ENCODE results near the gene GIPC2.
"Not testable (repeated sequence)": the region's sequence is repeated elsewhere in the genome, so short reads cannot be mapped to it uniquely, and the experiment has no call there.

GIPC2 gene

DNA sequence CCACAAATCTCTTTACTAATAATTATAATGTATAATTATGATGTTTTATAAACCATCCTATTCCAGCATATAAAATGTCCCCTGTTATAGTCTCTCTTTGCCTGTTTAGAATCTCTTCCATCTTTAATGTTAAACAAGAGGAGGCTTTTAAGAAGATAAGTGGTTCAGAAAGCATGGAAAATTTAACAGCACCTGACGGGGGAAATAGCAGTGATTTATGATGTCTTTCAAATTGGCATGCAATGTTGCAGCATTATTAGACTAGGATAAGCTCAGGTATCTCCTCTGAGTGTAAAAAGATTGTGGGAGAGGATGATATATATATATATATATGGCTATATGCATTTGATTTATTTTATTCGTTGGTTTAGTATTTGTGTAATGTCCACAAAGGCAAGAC lies 24.4 kb downstream of the GIPC2 start:
- DNase-seq: no peak

DNA sequence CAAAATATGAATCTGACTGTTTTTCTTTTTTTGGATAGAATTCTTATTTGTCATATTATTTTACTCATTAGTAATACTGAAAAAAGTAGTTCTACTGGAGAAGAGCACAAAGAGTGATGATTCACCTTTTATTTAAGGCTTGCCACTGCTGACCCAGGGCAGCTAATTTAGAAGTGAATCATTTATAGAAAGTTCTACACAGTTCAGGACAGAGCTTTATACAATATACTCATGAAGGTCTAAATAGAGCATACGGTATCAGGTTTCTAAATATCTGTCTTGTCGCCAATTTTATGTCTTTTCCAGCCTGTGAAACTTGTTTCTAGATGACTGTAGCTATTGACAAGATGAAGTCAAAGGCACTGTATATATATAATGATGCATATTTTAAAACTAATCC lies 25.0 kb downstream of the GIPC2 start:
- peak; percentile 94 for DNase-seq

DNA sequence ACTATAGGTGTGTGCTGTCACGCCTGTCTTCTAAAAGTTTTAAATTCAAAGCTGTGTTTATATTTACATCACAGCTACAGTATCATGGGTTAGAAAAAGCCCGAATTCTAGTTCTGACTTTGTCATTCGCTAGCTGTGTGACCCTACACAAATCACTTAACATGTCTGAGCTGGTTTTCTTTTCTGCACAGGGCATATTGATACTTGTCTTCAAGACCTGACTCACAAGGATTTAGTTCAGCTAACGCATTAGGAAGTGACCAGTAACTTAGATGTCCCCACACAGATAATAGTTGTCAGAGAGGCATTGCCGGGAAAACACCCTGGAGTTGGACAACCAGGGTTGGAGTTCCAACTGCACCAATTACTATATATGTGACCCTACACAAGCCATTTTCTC lies 25.9 kb downstream of the GIPC2 start:
- no peak for DNase-seq

DNA sequence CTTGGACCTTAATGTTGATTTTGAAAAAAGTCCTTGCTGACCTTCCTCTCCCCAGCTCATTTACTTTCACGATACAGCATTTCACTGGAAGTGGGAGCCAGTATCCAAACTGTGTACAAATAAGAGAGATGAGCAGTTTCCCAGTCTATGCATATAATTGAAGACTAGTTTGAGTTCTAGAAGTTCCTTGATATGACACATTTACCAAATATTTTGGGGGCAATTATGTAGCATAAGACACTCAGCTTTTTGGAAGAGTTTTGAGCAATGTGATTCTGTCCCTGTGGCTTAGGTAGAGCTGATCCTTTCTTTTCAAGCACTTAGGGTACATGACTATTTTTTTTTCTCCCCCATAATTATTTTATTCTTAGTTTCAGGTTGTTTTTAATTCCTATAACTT lies 26.4 kb downstream of the GIPC2 start:
- peak; percentile 65 for DNase-seq

DNA sequence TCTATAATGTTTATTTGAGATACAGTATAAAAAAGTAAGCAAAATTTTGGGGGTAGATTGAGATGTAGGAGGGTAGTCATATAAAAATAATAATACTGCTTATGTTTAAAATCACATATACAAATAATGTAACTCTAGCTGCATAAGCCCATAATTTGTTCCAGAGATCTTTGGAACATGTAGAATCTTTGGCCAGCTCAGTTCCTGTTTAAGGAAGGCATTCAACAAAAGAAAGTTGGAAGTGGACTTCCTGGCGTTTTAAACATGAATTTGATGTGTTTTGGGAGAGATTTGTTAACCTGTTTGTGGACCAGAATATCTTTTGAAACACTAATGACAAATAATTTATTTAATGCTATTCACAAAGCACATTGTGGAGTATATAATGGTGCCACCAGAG lies 27.7 kb downstream of the GIPC2 start:
- DNase-seq: no peak

DNA sequence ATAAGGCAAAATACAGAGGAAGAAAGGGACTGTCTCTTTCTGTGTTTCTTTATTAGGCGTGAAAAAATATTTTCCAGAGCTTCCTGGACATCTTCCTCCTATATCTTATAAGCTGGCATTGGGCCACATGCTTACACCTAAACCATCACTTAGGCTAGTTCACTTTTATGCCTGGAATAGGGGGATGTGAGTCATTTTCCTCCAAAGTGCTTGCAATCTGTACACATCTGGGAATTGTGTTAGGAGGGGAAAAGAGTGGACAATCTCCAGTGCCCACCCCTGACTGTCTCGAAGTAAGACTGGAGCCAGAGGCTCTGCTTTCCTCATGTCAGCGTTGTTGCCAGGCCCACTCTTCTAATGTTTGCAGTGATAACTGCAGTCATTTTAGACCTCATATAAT lies 29.9 kb downstream of the GIPC2 start:
- peak; percentile 54 for DNase-seq

DNA sequence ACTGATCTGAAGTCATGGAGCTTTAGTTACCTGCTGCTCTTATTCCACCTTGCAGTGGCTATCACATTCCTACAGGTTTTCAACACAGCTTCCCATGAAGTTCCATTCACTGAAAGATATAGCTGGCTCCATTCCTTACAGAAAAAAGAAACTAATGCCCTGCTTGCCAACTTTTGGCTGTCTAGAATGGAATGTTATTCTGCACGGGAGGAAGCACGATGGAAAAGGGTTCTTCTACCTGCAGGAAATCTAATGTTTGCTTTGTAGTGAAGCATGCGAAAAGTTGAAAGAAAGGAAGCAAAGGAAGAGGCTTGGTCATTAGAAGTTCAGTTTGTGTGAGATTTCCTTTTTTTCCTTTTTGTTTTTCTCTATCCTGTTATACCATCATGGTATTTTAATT lies 32.6 kb downstream of the GIPC2 start:
- no peak for DNase-seq

DNA sequence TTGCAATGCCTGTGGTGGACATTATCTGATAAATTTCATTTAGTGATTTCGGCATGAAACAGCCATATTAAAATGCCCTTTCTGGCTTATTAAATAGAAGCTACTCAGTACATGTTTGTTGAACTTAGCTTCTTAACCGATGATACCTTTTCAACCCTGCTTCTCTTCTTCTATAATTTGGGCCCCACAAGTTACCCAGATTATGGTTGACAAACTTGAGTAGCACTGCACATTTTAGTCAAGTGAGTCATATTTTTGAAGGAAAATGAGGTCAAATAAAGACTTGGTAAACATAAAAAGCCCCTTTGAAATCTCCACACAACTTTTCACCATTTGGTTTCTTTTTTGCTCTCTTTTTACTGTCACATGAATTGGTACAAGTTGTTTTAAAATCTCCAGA lies 33.8 kb downstream of the GIPC2 start:
- DNase-seq: peak; percentile 56

DNA sequence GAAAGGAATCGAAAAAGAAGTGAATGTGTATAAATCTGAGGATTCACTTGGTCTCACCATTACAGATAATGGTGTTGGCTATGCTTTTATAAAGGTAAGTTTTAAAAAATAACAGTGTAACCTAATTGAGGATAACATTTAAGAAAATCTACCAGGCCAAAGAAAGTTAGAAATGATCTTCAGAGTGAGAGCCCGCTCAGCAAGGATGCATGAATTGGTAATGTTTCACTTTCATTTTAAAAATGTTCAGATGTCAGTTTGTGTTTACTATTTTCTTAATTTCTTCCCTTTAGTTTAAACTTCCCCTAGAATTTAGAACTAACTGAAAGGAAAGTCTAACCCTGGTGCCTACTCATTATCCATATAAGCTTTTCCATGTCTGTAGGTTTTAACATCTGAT lies 35.0 kb downstream of the GIPC2 start:
- DNase-seq: no peak

DNA sequence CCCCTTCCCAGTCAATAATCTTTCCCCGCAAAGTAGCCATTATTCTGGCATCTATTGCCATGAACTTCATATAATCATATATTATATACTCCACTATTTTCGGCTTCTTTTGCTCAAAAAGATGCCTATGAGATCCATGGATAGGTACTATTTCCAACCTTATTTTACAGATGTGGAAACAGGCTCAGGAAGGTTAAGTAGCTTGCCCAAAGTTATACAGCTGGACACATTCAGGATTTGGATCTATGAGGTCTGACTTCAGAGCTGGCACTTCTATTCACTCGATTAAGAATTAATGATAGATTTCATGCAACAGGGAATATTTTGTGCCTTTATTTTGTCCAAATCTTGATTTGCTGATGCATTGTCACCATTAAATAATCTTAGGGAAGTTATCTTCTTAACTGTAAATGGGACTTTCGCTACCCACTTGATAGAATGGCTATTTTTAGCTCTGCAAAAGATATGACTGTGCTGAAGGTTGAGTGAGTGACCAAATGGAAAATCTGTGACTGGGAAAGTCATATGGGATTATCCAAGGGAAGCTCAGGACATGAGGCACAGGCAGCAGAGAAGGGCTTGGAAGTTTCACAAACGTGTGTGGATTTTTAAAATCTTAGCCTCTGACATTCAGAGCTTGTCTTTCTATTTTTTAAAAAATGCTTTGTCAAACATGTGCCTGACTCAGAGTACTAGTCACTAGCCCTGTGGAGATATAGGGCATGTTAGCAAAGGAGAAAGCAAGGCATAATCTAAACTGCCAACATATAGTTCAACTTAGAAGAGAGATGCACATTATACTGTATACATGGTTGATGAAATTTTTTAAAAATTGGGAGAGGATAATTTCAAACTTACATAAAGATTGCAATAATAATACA lies 36.5 kb downstream of the GIPC2 start:
- peak; percentile 56 for DNase-seq

DNA sequence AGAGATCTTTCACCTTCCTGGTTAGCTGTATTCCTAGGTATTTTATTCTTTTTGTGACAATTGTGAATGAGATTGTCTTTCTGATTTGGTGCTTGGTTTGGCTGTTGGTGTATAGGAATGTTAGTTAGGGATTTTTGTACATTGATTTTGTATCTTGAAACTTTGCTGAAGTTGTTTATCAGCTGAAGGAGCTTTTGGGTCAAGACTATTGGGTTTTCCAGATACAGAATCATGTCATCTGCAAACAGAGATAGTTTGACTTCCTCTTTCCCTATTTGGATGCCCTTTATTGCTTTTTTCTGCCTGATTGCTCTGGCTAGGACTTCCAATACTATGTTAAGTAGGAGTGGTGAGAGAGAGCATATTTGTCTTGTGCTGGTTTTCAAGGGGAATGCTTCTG lies 38.9 kb downstream of the GIPC2 start:
- not testable (repeated sequence) for DNase-seq

DNA sequence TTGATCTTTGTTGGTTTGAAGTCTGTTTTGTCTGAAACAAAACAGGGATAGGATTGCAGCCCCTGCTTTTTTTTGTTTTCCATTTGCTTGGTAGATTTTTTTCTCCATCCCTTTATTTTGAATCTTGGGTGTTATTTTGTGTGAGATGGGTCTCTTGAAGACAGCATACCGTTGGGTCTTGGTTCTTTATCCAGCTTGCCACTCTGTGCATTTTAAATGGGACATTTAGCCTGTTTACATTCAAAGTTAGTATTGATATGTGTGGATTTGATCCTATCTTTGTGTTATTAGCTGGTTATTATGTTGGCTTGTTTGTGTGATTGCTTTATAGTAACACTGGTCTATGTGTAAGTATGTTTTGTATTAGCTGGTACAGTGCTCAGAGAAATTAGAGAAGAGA lies 40.9 kb downstream of the GIPC2 start:
- DNase-seq: no peak

DNA sequence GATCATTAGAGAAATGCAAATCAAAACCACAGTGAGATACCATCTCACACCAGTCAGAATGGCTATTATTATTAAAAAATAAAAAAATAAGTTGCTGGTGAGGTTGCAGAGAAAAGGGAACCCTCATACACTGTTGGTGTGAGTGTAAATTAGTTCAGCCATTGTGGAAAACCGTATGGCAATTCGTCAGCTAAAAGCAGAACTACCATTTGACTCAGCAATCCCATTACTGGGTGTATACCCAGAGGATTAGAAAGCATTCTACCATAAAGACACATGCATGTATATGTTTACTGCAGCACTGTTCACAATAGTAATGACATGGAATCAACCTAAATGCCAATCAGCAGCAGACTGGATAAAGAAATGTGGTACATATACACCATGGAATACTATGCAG lies 42.2 kb downstream of the GIPC2 start:
- no peak for DNase-seq

DNA sequence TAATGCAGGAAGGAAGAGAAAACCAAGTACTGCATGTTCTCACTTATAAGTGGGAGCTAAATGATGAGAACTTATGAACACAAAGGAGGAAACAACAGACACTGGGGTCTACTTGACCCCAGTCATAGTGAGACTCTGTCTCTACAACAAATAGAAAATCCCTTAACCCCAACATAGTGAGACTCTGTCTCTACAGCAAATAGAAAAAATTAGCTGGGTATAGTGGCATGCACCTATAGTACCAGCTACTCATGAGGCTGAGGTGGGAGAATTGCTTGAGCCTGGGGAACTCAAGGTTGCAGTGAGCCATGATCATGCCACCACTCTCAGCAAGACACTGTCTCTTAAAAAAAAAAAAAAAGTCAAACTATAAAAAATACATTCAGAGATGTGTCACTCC lies 42.7 kb downstream of the GIPC2 start:
- no peak for DNase-seq

DNA sequence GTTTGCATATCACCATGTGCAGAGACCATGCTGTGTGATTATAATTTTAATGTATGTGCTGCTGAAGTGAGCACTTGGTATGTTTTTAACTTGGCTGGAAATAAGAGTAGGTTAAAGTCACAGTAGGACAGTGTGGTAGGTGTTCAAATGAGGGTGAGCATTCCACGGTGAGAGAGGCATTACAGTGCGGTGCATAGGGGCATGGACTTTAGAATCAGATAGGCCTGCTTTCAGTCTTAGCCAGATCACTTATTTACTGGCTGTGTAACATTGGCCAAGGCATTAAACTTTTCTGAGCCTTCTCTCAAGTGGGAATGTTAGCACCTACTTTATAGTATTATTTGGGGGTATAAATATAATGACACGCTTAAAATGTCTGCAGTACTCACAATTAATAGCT lies 43.2 kb downstream of the GIPC2 start:
- DNase-seq: no peak

DNA sequence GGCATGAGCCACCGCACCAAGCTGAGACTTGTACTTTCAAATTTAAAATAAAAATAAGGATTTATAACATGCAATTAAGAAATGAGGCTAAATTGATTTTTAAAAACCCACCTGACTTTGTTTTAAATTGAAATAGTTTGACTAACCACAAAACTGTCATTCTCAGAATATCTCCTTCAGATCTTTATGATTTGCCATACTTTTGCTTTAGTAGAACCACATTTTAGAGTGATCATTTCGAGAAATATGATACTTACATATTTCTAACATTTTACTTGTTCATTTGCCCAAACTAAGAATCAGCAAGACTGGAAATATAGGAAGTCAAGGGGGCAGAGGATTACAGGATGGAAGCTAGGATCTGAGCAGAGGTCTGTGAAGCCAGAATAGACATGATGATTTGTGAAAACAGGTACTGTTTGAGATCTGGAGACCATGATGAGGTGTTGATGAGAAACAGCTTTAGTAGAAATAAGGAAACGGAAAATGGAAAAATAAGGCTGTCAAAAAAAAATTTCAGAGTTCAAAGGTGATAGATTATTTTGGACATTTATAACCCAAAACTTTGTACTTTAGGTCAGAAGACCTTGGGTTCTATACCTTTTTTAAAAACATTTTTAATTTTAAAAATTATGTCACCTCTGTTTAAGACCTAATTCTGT lies 44.8 kb downstream of the GIPC2 start:
- peak; percentile 51 for DNase-seq

DNA sequence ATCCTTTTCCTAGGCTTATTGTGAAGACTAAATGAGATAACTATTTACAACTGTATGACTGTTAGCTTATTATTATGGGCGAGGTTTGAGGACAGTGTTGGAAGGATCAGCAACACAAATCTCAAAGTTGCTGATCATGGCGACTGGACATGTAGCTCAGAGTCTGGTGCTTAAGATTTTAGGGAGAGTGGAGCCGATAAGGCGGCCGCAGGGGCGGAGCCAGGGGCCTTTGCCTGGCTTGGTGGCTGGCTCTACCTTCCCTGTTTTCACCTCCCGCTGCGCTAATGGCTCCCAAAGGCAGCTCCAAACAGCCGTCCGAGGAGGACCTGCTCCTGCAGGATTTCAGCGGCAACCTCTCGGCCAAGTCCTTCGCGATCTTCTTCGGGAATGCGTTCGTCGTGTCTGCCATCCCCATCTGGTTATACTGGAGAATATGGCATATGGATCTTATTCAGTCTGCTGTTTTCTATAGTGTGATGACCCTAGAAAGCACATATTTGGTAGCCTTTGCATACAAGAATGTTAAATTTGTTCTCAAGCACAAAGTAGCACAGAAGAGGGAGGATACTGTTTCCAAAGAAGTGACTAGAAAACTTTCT lies 45.5 kb downstream of the GIPC2 start:
- no peak for DNase-seq

DNA sequence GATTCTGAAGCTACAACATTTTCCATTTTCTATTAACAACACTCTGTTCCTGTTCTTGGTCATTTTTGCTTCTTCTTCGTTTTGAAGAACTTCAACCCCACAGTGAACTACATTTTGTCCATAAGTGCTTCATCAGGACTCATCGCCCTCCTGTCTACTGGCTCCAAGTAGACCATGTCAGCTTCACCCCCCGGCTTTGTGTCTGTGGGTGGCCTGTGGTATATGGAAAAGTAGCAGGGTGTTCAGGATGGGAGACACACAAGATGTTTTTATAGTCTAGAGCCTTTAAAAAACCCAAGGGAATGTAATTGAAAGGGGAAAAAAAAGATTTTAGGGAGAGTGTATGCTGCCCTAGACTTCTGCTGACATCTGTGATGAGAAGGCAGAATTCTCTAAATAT lies 46.1 kb downstream of the GIPC2 start:
- no peak for DNase-seq

DNA sequence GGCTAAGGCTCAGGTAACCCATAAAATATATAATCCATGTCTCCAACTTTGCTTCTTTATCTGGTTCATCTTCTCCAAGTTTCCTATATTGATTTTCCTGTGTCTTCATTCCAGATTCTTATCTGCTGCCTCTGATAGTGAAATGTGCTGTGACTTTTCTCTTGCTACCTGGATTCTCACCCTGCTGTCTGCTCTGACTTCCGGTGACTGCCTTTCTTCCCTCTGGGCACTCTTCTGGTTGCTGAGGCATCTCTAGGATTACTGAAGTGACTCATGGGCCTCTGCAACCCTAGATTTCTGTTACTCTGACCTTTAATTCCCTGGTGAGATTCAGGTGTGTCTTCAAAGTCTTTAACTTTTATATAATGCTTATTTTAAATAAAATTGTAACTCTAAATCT lies 46.9 kb downstream of the GIPC2 start:
- DNase-seq: no peak

DNA sequence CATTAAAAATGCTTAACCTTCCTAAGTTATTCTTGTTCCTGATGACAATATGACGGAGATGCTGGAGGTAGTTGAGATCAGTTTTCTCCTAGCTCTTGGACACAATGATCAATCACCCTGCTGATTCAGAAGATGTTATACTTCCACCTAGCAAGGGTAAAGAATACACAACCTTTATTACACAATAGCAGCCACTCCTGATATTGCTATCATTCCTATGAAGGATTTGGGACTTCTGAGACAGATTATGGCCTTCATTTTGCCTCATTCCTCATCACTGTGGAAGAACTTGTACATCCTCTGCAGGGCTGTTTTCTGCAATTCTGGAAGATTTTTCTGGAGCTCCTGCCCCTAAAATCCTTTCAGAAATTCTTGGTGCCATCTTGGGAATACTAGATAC lies 47.8 kb downstream of the GIPC2 start:
- no peak for DNase-seq

DNA sequence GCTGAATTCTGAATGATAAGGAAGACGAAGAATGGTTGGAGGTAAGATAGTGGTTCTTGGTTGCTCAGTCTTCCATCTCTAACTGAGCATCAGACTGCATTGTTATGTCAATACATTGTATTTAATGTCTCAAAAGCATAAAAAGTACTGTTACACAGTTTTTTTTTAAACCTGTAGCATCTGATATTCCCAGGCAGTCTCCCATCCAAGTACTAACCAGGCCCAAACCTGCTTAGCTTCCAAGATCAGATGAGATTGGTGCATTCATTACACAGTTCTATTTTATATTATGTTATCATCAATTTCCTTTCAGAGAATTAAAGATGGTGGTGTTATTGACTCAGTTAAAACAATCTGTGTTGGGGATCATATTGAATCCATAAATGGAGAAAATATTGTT lies 48.9 kb downstream of the GIPC2 start:
- no peak for DNase-seq

DNA sequence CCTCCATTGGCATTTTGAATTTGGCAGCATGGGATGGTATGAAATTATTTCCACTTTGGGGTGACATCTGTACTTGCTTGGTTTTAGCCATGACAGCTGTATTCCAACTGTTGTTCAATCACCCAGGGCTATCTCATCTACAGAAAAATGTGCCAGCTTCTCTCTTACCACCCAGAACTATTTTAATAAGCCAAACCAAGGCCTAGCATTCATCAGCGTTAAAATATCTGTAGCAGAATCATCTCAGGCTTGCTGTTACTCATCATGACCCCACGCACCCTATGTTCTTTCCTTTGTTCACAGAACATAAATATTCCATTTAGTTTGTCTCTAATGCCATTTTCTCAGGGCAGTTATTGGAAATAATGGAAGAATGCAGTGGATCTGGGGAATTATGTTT lies 49.8 kb downstream of the GIPC2 start:
- DNase-seq: peak; percentile 76

DNA sequence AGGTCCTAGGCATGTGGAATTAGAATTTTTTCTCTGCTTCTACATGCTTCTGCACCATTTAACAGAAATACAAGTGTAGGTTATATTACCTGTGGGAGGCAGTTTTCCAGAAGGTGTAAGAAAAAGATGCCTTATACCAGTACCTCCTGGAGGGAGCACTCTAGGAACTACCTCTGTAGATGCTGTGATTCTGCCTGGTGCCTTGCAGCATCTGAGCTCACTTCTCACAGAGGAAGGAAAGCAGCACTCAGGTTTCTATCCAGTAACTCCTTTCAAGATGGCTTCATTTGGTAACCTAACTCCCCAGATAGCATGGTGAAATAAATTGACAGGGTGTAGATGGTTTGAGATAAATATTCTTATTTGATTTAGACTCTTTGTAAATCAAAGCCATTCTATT lies 50.3 kb downstream of the GIPC2 start:
- DNase-seq: no peak

DNA sequence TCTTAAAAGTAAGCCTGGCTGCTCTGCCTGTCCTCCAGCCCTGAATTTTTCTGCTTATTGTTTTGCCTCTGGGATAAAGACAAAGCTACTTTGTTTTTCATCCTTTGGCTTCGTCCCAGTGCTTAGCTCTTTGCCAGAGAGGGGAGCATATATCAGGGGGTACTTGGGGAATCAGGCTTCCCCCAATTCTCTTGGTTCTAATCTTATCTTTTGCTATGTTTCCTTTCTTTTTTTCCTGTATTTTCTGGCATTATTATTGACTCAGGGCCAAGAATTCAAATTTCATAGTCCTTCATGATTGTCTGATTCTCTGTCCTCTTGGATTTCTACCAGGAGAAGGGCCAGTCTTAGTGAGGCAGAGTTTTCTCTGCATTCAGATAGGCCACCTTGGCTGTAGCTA lies 51.2 kb downstream of the GIPC2 start:
- DNase-seq: no peak

Data from fibroblast of skin of right biceps (primary cell).